Measurements from ENCODE around the gene GBX2.

Gene GBX2

GRCh38 chr2:236117401-236117800 is 50.8 kb downstream of the GBX2 start:
- DNase-seq (ENCODE audit: low spot score) = no peak

All from GM03348 (cell line).